Right lung (tissue), 5 donors: ENCODE data around the gene CDK1. TPM values are rescaled to one million over a fixed set of nuclear protein-coding genes. Genes with fewer than 3 reads are reported as not detected.

Experiments
- DNase-seq, 2 donors: peaks; one replicate each; pipeline ENCODE4 v3.0.0-alpha.2; 2013
- polyA plus RNA-seq, 5 donors: library from polyadenylated mRNA; unstranded; fragments of 120-200 nt; gene quantifications; one replicate each; pipeline versions ENCODE4 v1.2.1 to v1.2.3, GENCODE V29; 2013; ENCODE audit warnings: inconsistent platforms in 1 of 5, low replicate concordance in 1 of 5; ENCODE audit not compliant: insufficient read length in 5 of 5, insufficient read depth in 1 of 5

CDK1 gene
- polyA plus RNA-seq, 5 donors: 55.7 to 180 (median 98.7) TPM

DNA sequence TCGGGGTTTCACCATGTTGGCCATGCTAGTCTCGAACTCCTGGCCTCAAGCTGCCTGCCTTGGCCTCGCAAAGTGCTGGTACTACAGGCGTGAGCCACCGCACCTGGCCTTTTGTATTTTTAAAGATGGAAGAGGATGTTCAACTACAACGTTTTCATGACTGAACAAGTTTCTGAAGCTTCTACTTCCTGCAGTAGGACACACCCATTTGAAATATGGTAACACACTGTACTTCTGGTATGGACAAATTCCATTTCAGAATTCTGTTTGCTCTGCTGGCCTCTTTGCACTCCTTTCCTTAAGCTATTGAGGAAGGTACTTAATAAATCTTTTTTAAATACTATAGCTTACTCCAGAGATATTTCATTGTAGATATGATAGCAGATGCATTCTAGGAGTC is 10.9 kb upstream of the CDK1 start:
- DNase-seq: no peak

DNA sequence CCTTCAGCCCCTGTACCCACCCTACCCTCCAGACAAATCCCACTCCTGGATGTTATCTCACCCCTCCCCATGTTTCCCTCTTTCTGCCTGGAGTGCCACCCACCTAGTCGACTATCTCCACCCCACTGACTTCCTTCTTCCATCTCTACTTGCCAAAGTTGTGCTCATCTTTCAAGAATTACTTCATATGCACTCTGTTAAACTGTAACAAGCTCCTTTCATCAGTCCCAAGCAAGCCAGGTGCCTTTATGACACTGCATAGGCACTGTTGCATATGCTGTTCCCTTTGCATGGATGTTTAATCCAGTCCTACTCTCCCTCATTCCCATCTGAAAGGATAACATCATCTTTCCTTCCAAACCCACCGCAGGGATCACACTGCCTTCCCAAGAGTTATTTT is 8.9 kb upstream of the CDK1 start:
- DNase-seq: no peak

DNA sequence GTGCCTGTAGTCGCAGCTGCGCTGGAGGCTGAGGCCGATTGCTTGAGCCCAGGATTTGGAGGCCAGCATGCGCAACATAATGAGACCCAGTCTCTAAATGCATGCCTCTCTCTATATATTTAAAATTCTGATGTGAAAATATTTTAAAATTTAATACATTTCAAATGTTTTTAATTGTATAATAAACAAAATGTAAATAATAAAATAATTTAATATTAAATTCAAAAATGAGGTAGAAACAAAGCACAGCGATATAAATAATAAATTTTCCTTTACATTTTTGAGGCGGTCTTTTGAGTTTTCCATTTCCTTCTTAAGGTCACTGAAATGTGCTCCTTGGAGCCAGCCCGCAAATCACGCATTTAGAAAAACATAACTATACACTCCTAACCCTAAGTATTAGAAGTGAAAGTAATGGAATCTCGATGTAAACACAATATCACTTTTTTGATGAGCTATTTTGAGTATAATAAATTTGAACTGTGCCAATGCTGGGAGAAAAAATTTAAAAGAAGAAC is 523 bp upstream of the CDK1 start:
- DNase-seq: no peak

DNA sequence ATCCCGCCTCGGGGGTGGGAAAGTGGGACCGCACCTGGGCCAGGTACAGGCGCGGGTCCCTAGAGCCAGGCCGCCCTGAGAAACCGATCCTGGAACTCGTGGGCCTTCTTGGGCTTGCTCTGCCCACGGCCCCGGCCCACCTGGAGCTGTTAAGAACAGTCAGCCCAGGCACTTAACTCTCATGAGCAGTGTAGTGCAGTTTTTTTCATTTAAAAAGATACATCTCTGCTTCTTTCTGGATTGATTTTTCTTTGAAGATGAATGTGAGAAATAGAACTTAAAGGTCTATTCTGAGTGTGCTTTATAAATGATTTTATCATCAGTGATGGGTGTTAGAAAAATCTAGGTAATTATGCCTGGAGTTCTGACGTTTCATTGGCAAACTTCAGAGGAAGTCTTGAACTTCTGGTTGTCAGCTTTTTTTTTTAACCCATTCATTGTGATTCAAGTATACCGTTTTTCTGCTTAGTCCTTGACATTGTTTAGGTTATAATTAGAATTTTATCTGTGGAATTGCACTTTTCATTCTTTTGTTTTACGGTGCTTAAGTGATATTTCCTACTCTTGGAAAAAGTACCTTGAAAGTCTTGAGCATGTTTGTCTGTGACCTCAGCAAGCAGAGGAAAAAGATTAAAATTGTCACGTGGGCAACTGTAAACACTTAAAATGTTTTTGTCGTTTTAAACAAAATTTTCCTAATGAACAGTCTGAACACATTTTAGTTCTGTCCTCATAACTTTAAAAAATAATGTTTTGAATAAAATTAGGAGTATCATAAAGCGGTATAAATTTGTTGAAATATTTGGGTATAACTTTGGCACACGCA is 906 bp downstream of the CDK1 start:
- DNase-seq: no peak

DNA sequence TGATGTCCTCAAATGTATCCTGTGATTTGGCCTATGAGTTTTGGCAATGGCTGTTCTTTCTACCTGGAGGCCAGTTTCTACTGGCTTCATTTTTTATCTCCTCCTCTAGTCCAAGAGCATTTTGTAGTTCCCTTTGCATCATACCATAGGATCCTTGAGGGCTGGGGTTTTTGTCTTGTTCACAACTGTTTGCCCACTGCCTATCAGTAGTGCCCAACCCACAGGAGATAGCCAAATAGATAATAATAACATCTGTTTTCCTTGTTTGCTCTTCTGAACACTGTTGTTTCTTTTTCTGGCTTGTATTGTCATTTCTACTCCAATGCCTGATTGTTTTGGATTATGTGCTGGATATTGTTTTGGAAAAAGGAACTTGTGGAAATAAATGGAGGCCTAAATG is 3.4 kb downstream of the CDK1 start:
- DNase-seq: no peak

DNA sequence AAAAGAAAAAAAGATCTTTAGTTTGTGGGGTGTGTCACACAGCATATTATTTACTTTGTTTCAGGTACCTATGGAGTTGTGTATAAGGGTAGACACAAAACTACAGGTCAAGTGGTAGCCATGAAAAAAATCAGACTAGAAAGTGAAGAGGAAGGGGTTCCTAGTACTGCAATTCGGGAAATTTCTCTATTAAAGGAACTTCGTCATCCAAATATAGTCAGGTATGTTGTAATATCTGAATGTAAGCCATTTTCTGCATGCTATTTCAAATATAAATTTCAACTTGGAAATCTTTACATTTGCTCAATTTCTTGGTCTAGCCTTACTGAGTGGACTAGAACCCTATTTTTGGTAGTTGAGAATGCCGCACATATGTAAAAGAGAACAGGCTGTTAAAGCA is 6.4 kb downstream of the CDK1 start:
- DNase-seq: no peak

DNA sequence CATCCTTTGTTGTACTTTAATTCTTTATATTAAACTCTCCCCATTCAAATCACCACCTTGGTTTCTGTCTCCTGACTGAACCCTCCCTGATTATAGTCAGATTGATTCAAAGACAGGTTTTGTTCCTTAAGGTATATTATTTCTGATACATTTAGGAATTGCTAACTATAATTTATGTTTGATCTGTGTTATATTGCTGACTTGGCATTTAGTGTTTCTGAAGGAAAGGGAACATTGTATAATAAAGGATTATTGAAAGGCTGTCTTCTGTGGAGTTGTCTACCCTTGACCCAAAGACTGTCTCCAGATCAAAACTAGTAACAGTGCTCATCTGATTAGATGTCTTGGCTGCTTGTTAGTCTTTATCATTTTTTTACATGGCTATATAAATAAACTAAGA is 10.3 kb downstream of the CDK1 start:
- no peak for DNase-seq

DNA sequence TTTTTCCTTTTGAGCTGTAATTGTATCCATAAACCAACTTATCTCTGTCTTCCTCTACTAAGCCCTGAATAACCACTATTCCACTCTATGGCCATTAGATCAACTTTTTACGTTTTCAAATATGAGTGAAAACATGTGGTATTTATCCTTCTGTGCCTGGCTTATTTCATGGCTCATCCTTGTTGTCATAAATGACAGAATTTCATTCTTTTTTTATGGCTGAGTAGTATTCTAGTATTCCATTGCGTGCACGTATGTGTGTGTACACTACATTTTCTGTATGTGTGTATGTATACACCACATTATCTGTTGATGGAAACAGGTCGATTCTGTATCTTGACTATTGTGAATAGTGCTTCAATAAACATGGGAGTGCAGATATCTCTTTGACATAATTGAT is 11.1 kb downstream of the CDK1 start:
- DNase-seq: no peak

DNA sequence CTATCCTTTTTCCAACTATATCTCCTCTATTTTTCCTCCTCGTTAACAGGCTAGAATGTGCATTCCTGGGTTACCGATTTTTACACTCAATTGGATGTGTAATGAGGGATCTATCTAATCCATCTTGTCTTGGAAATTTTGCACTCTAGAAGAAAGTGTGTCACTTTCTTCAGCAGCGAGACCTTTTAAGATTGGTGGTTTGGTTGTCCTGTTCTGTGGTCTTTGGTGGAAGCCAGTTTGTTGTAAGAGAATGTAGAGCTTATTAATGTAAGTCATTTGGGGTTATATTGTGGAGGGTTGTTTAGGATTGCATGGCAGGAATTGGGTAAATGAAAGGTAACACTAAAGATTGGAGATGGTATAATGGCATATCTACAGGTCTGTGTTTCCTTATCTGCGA is 16.7 kb downstream of the CDK1 start:
- DNase-seq: no peak

DNA sequence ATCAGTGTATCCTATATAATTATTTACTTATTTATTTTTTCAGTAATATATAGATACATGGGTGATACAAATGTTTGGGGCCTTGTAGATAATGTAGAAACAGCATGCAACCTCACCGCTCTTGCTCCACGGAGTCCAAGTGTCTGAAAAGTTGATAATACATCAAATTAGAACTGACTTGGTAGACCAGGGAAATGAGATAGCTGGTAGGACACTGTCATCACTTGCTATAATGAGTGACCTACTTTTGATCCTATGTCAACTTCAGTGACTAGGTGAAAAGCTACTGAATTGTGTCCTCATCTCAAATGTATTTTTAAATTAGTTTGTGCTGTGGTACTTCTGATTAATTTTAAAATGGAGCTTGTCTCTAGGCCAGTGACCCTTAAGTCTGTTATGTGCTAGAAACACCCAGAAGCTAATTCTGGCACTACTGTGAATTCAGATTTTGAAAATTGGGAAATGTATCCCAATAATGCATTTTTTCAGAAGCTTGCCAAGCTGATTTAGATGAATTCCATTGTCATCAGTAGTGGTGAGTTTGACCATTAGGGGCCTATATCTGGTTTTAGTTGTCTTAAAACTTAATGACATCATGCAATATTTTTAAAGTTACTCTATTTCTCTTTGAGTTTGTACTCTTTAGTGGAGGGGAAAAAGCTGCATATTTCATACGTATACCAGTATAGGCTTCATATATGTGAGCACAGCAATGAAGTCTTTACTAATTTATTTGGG is 17.4 kb downstream of the CDK1 start:
- DNase-seq: no peak

DNA sequence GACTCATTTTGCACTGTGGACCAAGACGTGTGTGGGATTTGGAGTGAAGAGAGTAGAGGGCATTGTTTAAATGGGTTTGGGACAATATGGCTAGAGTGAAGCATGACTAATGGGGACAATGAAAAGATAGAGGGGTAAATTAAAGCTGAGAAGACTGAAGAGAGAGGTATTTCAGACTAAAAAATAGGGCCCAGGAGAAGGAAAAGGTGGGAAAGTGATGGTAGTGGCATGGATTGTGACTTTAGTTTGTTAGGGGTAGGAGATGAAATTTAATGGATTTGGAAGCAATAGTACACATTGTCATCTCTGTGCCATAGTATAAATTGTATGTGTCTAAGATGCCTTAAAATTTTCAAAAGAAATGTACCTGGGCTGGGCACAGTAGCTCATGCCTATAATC is 18.2 kb downstream of the CDK1 start:
- no peak for DNase-seq

DNA sequence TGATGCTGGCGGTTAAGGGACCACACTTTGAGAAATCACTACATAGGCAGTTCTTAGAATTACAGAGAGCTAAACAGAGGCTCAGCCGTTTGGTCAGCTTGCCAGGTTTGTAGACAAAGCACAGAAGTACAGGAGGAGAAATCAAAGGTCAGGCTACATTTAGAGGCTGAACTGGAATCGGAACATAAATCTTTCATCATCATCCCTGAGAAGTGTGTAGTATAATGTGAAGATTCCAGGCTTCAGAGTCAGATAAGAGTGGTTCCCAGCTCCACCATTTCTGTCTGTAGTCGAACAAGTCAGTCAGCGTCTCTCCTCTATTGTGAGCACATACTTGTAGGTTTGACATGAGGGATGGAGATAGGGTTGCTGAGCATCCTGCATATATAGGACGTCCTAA is 18.9 kb downstream of the CDK1 start:
- no peak for DNase-seq

DNA sequence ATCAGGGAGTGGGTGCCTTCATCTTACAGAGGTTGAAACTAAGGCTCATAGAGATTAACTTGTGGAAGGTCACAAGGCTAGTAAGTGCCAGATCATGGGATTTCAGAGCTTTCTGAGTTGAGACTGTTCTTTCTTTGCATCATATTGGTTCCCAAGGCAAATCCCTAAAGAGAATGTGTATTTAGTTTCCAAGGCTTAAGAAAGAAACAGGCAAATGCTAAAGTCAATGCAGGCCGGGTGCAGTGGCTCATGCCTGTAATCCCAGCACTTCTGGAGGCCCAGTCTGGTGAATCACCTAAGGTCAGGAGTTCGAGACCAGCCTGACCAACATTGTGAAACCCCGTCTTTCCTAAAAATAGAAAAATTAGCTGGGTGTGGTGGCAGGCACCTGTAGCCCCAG is 19.8 kb downstream of the CDK1 start:
- no peak for DNase-seq

DNA sequence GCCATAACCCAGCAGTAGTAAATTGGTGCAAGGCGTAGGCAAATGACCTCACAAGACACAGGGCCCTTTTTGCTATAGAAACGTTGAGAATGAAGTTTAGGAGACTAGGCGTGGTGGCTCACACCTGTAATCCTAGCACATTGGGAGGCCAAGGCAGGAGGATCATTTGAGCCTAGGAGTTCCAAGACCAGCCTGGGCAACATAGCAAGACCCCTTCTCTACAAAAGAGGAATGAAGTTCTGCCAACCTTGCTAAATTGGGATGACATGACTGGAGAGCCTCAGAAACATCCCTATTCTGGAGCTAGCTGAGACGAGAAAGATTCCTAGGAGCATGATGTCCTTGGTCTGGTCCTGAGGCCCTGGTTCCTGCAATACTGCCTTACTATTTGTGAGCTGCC is 20.6 kb downstream of the CDK1 start:
- DNase-seq: no peak

DNA sequence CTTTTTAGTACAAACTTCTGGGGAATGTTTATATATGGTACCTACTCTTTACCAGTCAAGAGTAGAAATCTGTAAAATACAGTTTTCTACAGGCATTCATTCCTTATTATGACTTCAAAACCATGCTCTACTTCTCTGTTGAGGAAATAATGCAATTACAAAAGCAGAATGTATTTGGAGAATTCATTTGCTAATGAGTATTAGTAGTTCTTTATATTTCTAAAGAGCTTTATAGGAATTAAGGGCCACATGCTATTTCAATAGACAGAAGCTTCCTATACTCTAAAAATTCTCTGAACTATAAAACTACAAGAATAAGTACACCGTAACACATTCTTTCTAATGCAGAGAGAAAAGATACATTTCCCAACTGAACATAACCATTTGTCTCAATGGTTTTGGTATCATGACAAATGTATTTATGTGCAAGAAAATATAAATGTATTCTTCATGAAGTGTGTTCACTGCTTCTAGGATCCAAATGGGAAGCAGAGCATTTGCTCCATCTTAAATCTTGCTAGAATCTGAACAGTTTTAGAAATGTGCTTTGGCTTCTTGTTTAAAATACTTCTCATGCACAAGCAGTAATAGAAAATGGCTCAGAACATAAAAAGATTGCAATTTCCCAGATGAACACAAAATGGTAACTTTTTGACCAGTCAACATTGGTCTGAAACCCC is 21.8 kb downstream of the CDK1 start:
- DNase-seq: no peak

DNA sequence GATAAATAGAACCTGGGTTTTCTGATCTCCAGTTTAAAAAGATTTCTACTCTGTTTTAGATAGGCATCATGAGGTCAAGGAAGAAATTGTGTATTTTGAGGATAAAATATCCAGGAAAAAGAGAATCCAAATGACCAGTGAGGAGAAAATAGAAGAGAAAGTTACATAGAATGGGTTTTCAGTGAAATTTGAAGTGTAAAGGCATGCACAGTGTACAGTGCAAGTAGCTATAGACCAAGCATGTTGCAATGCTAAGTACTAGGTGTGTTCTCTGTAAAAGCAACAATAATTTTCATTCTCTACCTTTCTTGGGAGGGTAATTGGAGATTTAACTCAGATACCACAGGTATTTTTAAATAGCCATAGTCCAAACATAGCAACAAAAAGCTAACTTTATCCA is 22.6 kb downstream of the CDK1 start:
- no peak for DNase-seq

DNA sequence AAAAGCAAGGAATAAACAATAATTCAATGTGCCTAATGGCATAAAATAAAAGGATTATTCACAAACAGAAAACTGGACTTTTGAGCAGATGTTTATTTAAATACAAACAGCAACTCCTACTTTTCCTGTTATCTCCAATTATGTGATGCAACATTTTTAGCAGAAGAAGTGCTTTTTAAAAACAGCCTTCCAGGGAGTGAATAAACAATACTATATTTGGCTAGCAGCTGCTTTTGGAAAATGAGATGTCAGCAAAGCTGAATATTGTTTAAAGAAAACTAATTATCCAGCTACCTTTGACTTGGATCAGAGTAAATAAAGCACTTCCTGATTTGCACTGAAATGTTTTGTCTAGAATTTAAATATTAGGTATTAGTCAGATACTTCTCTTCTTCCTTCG is 23.2 kb downstream of the CDK1 start:
- DNase-seq: peak; percentile 67 to 71

DNA sequence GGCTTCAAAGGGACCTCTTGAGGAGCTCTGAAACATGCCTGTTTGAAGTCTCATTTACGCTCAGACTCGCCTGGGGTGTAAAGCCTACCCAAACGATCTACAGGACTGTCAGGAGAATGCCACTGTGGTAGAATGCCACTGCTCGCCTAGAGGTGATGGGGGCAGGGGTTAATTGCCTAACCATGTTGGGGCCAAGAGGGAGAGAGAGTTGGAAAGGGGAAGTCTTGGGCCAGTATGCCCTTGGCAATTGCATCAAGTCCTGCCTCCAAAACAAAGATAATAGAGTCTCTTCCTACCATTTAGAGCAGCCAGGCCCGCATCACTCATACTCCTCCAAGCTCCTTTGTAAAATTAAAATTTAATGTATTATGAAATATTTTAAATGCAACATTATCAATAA is 25.2 kb downstream of the CDK1 start:
- no peak for DNase-seq

DNA sequence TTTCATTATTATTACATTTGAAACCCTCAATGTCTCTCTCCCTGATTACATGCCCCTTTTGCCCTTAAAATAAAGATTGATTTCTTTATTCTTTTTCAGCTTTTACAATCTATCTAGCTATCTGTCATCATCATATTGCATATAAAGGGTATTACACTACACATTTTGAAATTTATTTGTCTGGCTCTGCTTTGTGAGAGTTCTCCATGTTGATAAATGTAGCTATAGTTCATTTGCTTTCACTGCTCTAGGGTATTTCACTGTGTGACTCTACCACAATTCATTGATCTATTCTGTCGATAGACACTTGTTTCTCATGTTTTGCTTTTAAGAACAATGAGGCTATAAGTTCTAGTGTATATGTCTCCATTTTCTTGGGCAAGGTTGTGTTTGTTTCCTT is 25.6 kb downstream of the CDK1 start:
- DNase-seq: no peak

DNA sequence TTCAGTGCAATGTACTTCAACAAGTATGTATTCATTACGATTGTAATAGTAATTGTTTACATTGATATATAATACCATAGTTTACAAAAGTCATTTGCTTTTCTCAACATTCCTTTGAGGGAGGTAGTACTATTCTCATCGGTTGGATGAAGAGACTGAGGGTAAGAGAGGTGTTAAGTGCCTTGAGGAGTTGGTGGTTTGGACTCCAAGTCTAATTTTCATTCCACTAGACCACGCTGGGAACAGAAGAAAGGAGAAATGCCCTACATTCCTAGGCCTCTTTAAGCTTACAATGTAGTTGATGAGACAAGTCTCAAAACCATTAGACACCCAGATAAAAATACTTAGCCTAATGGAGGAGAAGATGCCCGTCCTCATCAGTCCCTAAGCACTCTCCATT is 28.6 kb downstream of the CDK1 start:
- DNase-seq: no peak

DNA sequence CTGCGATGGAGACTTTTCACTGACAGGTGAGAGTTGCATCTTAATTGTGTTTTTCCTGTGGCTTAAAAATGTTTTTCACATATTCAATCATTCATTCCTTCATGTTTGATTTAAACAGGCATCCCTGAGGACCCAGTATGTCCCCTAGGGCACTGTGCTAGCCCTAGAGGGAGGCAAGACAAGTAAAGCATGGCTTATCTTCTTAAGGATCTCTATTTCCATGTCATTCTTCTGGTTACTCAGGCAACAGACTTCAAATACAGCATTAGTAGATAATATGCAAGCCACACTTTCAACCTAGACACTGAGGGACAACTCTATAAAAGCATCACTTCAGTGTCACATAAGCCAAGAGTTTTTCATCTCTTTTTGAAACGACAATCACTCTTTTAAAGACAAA is 29.2 kb downstream of the CDK1 start:
- DNase-seq: no peak

DNA sequence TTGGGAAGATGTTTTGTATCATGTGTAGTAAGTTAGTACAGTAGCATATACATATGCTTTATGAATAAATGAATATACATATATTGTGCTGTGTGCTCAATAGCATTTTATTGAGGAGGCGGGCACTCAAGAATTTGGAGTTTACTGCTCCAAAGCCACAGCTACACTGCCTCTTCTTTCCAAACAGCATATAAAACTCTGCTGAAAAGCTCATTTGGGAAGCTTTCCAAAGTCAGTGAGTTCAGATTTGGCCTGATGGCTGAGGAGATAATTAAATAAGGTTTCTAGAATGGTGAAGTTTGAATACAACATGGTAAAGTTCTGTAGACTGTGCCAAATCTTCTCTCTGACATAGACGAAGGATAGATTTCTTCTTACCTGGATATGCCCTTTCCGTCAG is 29.8 kb downstream of the CDK1 start:
- no peak for DNase-seq

DNA sequence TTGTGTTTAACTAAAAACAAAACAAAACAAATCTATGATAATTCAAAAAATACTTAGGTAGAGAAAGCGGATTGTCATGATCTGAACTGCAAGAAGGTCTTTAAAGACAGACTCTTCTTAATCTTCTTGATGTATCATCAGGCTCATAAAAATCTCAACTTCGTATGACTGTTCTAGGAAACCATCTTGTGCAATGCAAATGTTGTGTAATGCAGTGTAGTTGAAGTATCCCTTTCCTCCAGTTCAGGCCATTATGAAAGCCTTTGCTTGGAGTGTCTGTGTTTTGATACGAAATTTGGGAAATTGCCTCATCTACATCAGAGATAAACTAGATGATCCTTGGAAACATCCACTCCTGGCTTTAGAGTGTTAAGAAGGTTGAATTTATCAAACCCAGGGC is 30.9 kb downstream of the CDK1 start:
- DNase-seq: peak in 1 of 2 donors; percentile 50
